Measurements from ENCODE around the gene RNF123.

The RNF123 gene

GRCh38 chr3:49689046-49689907 is at the start of gene RNF123, which contains the start of gene MST1:
TSS of gene RNF123 (plus strand) at chr3:49689557. CDS start at chr3:49691166, 1,609 bp downstream.
TSS of gene MST1 (minus strand) at chr3:49689474. CDS start at chr3:49688691, 783 bp downstream.
- peak; percentile 95 for DNase-seq

DNA sequence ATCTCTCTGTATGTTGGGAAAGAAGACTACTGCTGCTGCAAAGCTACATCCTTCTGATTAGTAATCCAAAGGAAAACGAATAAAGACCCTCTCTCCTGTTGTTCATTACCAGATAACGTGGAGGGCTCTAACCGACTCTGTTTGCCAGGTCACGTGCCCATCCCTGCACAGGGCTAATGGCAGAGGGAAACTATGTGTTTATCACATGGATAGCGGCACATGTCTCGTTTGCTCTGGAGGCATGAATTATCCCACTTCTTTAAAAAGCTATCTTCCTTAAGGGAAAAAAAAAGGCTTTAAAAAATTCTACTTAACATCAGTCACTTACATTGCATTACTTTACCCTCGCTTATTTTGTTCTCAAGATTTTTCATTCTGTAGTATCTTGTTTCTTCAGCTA is 48.1 kb upstream of the RNF123 start:
- no peak for DNase-seq

DNA sequence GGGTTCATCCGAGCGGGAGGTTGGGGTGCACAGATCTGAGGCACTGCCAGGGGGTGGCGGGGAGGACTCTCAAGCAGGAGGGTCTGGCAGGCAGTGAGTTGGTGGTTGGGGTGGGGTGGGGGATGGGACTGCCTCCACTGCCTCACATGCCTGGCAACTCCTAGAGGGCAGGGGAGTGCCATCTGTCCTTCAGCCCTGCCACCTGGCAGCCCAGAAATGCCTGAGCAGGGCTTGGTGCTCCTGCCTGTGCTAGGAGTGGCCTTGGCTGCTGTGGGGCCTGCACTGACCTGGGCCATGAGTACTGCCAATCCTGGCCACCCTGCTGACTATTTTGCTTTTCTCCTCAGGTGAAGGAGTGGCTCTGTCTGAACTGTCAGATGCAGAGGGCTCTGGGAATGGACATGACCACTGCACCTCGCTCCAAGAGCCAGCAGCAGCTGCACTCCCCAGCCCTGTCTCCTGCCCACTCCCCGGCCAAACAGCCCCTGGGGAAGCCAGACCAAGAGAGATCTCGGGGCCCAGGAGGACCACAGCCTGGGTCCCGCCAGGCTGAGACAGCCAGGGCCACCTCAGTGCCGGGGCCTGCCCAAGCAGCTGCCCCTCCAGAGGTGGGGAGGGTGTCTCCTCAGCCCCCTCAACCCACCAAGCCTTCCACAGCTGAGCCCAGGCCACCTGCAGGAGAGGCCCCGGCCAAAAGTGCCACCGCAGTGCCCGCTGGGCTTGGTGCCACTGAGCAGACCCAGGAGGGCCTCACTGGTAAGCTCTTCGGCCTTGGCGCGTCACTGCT is 47.2 kb upstream of the RNF123 start:
- no peak for DNase-seq

- DNase-seq = no peak
These were observed 46.6 kb upstream of the RNF123 start for GRCh38 chr3:49642708-49643145.

GRCh38 chr3:49644684-49645083 is 44.7 kb upstream of the RNF123 start:
- no peak for DNase-seq

DNA sequence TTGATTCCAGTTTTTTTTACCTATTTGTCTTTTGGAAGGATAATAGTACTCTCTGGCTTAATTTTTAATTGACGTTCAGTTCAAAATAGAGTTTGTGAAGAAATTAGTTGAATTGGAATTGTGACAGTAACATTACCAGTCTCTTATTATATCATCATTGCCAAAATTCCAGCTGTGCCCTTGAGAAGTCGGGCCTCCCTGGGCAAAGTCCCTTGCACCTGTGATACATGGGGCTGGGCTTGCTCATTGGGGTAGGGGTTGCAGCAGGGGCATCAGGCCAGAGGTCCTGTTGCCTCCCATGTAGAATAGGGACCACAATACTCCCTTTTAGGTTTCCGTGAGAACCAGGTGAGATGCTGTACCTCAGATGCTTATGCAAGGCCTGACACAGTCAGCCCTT is 43.1 kb upstream of the RNF123 start:
- DNase-seq = no peak

- no peak for DNase-seq
These were observed 41.6 kb upstream of the RNF123 start for GRCh38 chr3:49647741-49648140.

DNA sequence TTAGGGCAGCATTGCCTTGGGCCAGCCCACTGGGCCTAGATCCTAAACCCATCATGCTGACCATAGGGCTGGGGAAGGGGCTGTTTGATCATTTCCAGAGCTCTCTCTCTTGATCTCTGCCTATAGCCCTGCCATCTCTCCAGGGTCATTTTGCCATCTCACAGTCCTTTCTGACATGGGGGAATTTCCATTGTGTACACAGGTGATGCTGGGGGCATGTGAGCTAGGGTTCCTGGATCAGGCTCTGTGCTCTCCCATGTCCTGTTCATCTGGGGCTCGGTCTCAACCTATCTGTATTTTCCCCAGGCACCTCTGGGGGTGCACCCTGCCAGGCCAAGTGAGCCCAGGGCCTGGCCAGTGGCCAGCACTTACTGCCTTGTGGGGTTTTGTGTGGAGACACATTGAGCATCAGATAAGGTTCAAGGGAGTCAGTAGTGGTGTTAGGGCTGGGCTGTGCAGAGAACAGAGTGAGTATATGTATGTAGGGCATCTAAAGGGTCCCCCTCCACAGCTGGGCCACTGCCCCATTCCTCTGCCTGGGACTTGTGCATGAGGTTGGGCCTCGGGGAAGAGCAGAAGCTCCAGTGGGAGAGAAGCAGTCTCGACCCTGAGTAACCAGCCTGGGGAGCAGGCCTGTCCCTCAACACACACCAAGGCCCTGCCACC is 40.9 kb upstream of the RNF123 start:
- no peak for DNase-seq

DNA sequence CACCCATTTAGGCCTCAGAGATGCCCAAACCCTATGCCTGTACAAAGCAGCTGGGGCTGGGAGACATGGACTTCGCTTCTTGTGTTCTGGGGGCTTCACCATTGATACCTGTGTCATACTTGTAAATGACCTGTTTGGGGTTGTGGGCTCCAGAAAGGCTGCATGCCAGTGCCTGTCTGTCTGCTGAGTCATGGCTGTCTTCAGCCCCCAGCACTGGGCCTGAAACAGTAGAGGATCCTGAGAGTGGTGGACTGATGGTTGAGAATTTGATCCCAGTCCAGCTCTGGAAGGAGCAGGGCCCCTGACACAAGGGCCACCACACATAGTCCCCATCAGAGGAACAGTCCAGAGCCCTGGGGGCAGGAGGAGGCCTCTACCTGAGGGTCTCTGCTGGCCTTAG is 39.8 kb upstream of the RNF123 start:
- DNase-seq = no peak

GRCh38 chr3:49650177-49650576 is 39.2 kb upstream of the RNF123 start:
- DNase-seq = no peak

DNA sequence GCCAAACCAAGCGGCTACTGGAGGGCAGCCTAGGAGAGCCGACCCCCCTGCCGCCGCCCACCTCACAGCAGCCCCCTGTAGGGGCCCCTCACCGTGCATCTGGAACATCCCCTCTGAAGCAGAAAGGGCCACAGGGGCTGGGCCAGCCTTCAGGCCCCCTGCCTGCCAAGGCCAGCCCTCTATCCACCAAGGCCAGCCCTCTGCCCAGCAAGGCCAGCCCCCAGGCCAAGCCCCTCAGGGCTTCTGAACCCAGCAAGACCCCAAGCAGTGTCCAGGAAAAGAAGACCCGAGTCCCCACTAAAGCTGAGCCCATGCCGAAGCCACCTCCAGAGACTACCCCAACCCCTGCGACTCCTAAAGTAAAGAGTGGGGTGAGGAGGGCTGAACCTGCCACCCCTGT is 38.7 kb upstream of the RNF123 start:
- no peak for DNase-seq

GRCh38 chr3:49652218-49652902 is 37.0 kb upstream of the RNF123 start:
- no peak for DNase-seq

DNA sequence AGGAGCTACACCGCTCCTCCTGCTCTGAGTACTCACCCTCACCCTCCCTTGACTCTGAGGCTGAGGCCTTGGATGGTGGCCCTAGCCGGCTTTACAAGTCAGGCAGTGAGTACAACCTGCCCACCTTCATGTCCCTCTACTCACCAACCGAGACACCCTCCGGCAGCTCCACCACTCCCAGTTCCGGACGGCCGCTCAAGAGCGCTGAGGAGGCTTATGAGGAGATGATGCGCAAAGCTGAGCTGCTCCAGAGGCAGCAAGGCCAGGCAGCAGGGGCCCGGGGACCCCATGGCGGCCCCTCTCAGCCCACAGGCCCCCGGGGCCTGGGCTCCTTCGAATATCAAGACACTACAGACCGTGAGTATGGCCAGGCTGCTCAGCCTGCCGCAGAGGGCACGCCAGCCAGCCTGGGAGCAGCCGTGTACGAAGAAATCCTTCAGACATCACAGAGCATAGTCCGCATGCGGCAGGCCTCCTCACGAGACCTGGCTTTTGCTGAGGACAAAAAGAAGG is 36.4 kb upstream of the RNF123 start:
- DNase-seq = no peak

DNA sequence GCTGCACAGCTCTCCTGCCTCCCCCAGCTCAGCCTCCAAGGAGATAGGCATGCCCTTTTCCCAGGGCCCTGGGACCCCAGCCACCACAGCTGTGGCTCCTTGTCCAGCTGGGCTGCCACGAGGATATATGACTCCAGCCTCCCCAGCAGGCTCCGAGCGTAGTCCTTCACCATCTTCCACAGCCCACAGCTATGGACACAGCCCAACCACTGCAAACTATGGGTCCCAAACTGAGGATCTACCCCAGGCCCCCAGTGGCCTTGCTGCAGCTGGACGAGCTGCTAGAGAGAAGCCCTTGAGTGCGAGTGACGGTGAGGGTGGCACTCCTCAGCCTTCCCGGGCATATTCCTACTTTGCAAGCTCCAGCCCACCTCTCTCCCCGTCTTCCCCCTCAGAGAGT is 35.7 kb upstream of the RNF123 start:
- DNase-seq = no peak

DNA sequence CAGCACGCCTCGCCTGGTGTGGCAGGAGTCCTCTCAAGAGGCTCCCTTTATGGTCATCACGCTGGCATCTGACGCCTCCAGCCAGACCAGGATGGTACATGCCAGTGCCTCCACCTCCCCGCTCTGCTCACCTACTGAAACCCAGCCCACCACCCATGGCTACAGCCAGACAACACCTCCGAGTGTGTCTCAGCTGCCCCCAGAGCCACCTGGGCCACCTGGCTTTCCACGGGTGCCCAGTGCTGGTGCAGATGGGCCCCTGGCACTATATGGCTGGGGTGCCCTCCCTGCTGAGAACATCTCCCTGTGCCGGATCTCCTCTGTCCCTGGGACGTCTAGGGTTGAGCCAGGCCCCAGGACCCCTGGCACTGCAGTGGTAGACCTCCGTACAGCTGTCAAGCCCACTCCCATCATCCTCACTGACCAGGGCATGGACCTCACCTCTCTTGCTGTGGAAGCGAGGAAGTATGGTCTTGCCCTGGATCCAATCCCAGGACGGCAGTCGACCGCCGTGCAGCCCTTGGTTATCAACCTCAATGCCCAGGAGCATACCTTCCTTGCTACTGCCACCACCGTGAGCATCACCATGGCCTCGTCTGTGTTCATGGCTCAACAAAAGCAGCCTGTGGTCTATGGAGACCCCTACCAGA is 35.1 kb upstream of the RNF123 start:
- no peak for DNase-seq

DNA sequence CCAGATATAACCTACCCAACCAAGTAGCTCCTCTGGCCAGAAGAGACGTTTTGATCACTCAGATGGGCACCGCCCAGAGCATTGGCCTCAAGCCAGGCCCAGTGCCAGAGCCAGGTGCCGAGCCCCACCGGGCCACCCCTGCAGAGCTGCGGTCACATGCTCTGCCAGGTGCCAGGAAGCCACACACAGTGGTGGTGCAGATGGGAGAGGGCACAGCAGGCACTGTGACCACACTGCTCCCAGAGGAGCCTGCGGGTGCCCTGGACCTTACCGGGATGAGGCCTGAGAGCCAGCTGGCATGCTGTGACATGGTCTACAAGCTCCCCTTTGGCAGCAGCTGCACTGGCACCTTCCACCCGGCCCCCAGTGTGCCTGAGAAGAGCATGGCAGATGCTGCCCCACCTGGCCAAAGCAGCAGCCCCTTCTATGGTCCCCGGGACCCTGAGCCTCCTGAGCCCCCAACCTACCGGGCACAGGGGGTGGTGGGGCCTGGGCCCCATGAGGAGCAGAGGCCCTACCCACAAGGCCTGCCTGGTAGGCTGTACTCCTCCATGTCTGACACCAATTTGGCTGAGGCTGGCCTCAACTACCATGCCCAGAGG is 34.3 kb upstream of the RNF123 start:
- no peak for DNase-seq

- no peak for DNase-seq
These were observed 33.5 kb upstream of the RNF123 start for GRCh38 chr3:49655731-49656285.

DNA sequence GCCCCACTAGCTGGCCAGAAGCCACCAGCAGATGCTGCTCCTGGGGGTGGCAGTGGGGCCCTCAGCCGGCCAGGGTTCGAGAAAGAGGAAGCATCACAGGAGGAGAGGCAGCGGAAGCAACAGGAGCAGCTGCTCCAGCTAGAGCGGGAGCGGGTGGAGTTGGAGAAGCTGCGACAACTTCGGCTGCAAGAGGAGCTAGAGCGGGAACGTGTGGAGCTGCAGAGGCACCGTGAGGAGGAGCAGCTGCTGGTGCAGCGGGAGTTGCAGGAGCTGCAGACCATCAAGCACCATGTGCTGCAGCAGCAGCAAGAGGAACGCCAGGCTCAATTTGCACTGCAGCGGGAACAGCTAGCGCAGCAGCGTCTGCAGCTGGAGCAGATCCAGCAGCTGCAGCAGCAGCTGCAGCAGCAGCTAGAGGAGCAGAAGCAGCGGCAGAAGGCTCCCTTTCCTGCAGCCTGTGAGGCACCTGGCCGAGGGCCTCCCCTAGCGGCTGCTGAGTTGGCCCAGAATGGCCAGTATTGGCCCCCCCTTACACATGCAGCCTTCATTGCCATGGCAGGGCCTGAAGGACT is 32.7 kb upstream of the RNF123 start:
- DNase-seq = no peak

DNA sequence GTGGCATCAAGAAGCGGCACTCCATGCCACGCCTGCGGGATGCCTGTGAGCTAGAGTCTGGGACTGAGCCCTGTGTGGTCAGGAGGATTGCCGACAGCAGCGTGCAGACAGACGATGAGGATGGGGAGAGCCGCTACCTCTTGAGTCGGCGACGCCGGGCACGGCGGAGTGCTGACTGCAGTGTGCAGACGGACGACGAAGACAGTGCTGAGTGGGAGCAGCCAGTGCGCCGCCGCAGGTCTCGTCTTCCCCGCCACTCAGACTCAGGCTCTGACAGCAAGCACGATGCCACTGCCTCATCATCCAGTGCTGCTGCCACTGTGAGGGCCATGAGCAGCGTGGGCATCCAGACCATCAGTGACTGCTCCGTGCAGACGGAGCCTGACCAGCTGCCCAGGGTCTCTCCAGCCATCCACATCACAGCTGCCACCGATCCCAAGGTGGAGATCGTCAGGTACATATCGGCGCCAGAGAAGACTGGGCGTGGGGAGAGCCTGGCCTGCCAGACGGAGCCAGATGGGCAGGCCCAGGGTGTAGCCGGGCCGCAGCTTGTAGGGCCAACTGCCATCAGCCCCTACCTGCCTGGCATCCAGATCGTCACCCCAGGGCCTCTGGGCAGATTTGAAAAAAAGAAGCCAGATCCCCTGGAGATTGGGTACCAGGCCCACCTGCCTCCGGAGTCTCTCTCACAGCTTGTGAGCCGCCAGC is 32.0 kb upstream of the RNF123 start:
- DNase-seq = no peak

GRCh38 chr3:49658711-49659110 is 30.6 kb upstream of the RNF123 start:
- no peak for DNase-seq
